GM19455 (cell line): ENCODE measurements around the gene SLC13A3.

Source experiments
- ATAC-seq: cut with Tn5 transposase; IDR thresholded peaks from one replicate; pipeline ENCODE4 v1.9.1; 2021; ENCODE audit not compliant: unreplicated experiment

Gene SLC13A3

GRCh38 chr20:46607191-46607848 lies 43.9 kb downstream of the SLC13A3 start:
- no peak for ATAC-seq

- no peak for ATAC-seq
Measured at GRCh38 chr20:46606817-46607190, 44.5 kb downstream of the SLC13A3 start.

GRCh38 chr20:46605978-46606816 lies 45.1 kb downstream of the SLC13A3 start:
- no peak for ATAC-seq

GRCh38 chr20:46605181-46605580 lies 46.1 kb downstream of the SLC13A3 start:
- no peak for ATAC-seq

GRCh38 chr20:46604551-46605133 lies 46.6 kb downstream of the SLC13A3 start:
- no peak for ATAC-seq

GRCh38 chr20:46602429-46602828 lies 48.8 kb downstream of the SLC13A3 start:
- no peak for ATAC-seq

GRCh38 chr20:46601603-46602122 lies 49.6 kb downstream of the SLC13A3 start:
- no peak for ATAC-seq

DNA sequence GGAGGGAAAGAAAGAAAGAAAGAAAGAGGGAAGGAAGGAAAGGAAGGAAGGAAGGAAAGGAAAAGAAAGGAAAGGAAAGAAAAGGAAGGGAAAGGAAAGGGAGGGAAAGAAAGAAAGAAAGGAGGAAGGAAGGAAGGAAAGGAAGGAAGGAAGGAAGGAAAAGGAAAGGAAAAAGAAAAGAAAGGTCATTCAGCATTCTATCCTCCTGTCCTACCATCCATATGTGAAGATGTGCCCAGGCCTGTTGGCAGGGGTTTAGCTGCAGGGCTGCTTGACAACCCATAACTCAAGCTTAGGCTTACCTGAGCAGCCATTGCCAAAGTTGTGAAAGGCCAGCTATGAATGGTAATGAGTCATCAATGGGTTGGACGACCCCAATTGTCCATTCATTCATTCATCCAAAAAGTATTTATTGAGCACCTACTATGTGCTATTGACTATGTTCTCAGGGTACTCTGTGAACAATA lies 50.9 kb downstream of the SLC13A3 start:
- no peak for ATAC-seq

- no peak for ATAC-seq
Measured at GRCh38 chr20:46599227-46599987, 51.9 kb downstream of the SLC13A3 start.

GRCh38 chr20:46595933-46596332 lies 55.3 kb downstream of the SLC13A3 start:
- ATAC-seq: no peak

DNA sequence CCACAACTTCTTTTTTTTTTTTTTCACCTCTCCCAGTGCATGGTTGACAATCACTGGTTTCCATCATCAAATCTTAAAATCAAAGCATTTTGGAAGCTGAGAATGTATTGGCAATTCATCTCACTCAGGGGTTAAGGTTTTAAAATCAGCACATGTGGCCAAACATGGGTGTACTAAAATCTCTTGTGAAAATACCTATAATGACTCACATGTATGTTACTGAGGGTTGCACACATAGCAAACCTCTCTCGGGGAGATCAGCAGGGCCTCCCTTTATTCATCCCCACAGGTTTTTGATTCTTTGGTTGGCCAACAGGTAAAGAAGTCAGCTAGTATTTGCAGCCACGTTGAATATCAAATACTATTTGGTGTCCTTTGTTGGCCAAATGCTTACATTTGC lies 56.5 kb downstream of the SLC13A3 start:
- no peak for ATAC-seq

DNA sequence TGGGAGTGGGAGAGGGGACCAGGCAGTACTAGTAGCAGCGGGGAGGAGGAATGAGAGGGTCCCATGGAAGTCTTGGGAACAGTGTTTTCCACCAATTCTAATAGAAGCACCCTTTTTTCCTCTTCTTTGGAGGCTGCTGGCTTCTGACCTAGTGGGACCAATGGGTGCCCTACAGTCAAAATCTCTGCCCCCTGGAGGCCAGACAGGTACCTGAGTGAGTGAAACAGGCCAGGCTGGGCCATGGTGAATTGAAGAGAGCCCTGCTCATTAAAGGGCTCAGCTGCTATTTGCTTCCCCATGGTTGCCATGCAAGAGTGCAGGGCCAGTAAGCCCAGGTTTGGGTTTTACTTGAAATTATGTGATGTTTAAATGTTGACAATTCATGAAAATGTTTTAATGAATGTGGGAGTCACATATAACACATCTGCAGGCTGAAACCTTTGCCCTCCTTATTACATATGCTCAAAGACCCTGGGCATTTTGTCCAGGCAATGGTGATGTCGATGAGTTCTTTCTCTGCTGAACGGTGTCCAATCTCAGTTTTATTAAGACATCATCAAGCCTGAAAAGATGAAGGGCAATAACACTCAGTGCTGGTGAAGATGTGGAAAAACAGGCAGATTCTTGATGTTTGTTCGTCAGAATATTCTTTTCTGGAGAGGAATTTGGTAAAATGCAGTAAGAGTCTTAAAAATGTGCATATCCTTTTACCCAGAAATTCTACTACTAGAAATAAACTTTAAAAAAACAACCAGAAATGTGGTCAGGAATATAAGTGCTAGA lies 58.5 kb downstream of the SLC13A3 start:
- ATAC-seq: no peak

GRCh38 chr20:46590443-46590842 lies 60.8 kb downstream of the SLC13A3 start:
- ATAC-seq: no peak

DNA sequence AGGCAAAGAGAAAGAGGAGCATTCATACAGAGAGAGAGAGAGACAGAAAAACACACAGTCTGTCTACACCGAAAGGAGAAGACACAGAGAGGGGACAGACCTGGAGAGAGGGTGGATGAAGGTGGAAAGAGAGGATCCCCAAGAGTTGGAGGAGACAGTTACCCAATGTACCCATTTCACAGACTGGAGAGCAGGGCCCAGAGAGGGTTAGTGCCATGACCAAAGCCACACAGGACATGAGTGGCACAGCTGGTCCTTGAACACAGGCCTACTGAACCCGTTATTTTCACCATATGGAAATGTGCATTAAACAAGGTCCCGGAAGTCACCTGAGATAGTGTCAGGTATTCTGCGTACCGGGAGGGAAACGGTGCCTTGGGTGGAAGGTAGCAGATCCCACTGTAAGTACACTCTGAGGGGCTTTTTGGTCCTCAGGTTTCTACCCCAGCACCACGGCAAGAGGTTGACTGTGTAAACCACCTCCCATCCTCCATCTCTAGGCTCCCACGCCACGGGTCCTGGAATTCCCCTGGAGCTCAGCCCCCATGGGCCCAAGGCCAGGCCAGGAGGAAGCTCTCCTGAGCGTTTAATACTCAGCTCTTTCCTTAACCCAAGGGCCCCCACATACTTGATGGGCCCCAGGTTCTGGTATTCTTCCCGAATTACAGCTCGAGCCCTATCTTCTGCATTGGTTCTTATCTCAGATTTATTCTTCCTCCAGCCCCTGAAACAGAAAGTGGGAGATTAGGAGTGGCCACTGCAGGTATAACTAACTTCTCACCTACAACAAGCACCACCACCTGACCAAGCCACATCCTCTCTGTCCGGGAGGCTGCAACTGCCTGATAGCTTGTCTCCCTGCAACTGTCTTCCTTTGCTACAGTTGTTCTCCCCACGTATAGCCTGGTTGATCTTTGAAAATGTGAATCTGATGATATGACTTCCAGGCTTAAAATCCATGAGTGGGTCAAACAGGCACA lies 62.4 kb downstream of the SLC13A3 start:
- no peak for ATAC-seq

DNA sequence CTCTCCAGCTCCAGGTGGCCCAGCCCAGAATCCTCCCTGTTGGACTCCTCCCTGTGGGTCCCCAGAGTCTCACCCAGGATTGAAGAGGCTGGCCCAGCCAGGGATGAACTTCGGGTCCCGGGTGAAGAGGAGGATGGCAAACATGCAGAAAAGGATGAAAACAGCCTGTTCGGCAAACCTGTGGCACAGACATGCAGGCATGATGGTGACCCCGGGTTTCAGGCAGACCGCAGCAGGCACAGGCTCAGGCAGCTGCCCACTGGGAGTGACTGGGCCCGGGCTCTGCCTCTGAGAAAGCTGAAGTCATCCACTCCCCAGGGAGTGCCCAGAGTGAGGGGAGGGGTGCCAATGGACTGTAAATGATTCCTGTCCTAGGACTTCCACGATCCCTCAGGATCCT lies 63.3 kb downstream of the SLC13A3 start:
- ATAC-seq: no peak

- ATAC-seq: no peak
Measured at GRCh38 chr20:46586724-46587123, 64.5 kb downstream of the SLC13A3 start.

- no peak for ATAC-seq
Measured at GRCh38 chr20:46584508-46584907, 66.8 kb downstream of the SLC13A3 start.

- no peak for ATAC-seq
Measured at GRCh38 chr20:46583411-46584214, 67.6 kb downstream of the SLC13A3 start.
